Liver (tissue), 9 donors: ENCODE data around the gene ATXN1. TPM values are rescaled to one million over a fixed set of nuclear protein-coding genes. Genes with fewer than 3 reads are reported as not detected.

Experiments used
- DNase-seq: peaks from one replicate; pipeline ENCODE4 v3.0.0-alpha.2; 2017; ENCODE audit warnings: low spot score
- H3K27ac ChIP-seq, 2 donors: one replicate each; pipeline ENCODE4 v1.7.0; 2013; ENCODE audit warnings: inconsistent platforms in 2 of 2, low read length in 2 of 2, control low read depth in 1 of 2, low read depth in 1 of 2, mild to moderate bottlenecking in 1 of 2
- H3K27me3 ChIP-seq, 4 donors: one replicate each; pipeline versions ENCODE4 v1.6.1 to v1.7.0; 2013; ENCODE audit warnings: low read length in 3 of 4, inconsistent platforms in 1 of 4, mild to moderate bottlenecking in 1 of 4, moderate library complexity in 1 of 4; ENCODE audit not compliant: control insufficient read depth in 4 of 4, insufficient read depth in 4 of 4
- H3K36me3 ChIP-seq, 4 donors: one replicate each; pipeline versions ENCODE4 v1.6.1 to v1.7.0; 2013; ENCODE audit warnings: low read length in 3 of 4, mild to moderate bottlenecking in 3 of 4, low read depth in 1 of 4, moderate library complexity in 1 of 4; ENCODE audit not compliant: control insufficient read depth in 4 of 4, insufficient read depth in 3 of 4
- H3K4me1 ChIP-seq, 4 donors: one replicate each; pipeline versions ENCODE4 v1.6.1 to v1.7.0; 2013; ENCODE audit warnings: low read length in 3 of 4, mild to moderate bottlenecking in 3 of 4, moderate library complexity in 1 of 4; ENCODE audit not compliant: control insufficient read depth in 4 of 4, insufficient read depth in 4 of 4
- H3K4me3 ChIP-seq, 3 donors: one replicate each; pipeline versions ENCODE4 v1.6.1 to v1.7.0; 2013; ENCODE audit warnings: low read length in 3 of 3, control low read depth in 1 of 3, low read depth in 1 of 3, mild to moderate bottlenecking in 1 of 3
- H3K9ac ChIP-seq, 2 donors: one replicate each; pipeline ENCODE4 v1.7.0; 2013; ENCODE audit warnings: low read length in 2 of 2, mild to moderate bottlenecking in 2 of 2, moderate library complexity in 2 of 2, control low read depth in 1 of 2, low read depth in 1 of 2
- H3K9me3 ChIP-seq, 4 donors: one replicate each; pipeline versions ENCODE4 v1.6.1 to v1.7.0; 2013; ENCODE audit warnings: low read length in 3 of 4; ENCODE audit not compliant: control insufficient read depth in 4 of 4
- EGR1 ChIP-seq, 2 donors: IDR thresholded peaks; 2 replicates each; pipeline ENCODE4 v1.6.1; 2016 to 2018; ENCODE audit warnings: antibody characterized with exemption in 2 of 2, low read depth in 2 of 2
- FOXA1 ChIP-seq: IDR thresholded peaks from 2 replicates; pipeline ENCODE4 v1.6.1; 2016; ENCODE audit warnings: antibody characterized with exemption
- FOXA2 ChIP-seq: IDR thresholded peaks from 2 replicates; pipeline ENCODE4 v1.6.1; 2016; ENCODE audit warnings: antibody characterized with exemption
- GABPA ChIP-seq, 2 donors: IDR thresholded peaks in 1 of 2; conservative IDR thresholded peaks in 1 of 2; 2 replicates each; pipeline ENCODE4 v1.6.1; 2016; ENCODE audit warnings: antibody characterized with exemption in 2 of 2, mild to moderate bottlenecking in 1 of 2, moderate library complexity in 1 of 2
- HNF4G ChIP-seq: IDR thresholded peaks from 2 replicates; pipeline ENCODE4 v1.6.1; 2016; ENCODE audit warnings: antibody characterized with exemption
- JUND ChIP-seq, 2 donors: IDR thresholded peaks; 2 replicates each; pipeline ENCODE4 v1.6.1; 2016; ENCODE audit warnings: antibody characterized with exemption in 2 of 2
- MAX ChIP-seq: IDR thresholded peaks from 2 replicates; pipeline ENCODE4 v1.6.1; 2016; ENCODE audit warnings: antibody characterized with exemption
- NR2F2 ChIP-seq: IDR thresholded peaks from 2 replicates; pipeline ENCODE4 v1.6.1; 2016; ENCODE audit warnings: antibody characterized with exemption
- RAD21 ChIP-seq, 2 donors: IDR thresholded peaks; 2 replicates each; pipeline ENCODE4 v1.6.1; 2016; ENCODE audit warnings: antibody characterized with exemption in 2 of 2, mild to moderate bottlenecking in 2 of 2
- REST ChIP-seq: IDR thresholded peaks from 2 replicates; pipeline ENCODE4 v1.6.1; 2016; ENCODE audit warnings: antibody characterized with exemption, mild to moderate bottlenecking
- RXRA ChIP-seq, 2 donors: IDR thresholded peaks; 2 replicates each; pipeline ENCODE4 v1.6.1; 2017 to 2018; ENCODE audit warnings: antibody characterized with exemption in 2 of 2, mild to moderate bottlenecking in 1 of 2
- YY1 ChIP-seq: IDR thresholded peaks from 2 replicates; pipeline ENCODE4 v1.6.1; 2016; ENCODE audit warnings: antibody characterized with exemption, mild to moderate bottlenecking
- WGBS: extraction: QIAGEN DNeasy Blood & Tissue Kit; methylation state at CpG from one replicate; pipeline ENCODE4 v1.1.7; 2013; 5-methylcytosine and 5-hydroxymethylcytosine counted together
- polyA plus RNA-seq, 2 donors: library from polyadenylated mRNA; stranded (reverse) in 1 of 2; unstranded in 1 of 2; fragments of 200-250 nt in 1 of 2; fragments of >200 nt in 1 of 2; fragmentation: Nextera tagmentation in 1 of 2; extraction: Ambion mirVana in 1 of 2; gene quantifications; one replicate each; pipeline versions ENCODE4 v1.2.1 to v1.2.3, GENCODE V29; 2013 to 2015
- total RNA-seq, 2 donors: library from RNA; depleted of rRNA; stranded (reverse); fragments of >200 nt; gene quantifications; one replicate each; pipeline ENCODE4 v1.2.3, GENCODE V29; 2014
- donor health status: healthy.
- donor health status: healthy.
- donor health status: healthy.
- donor health status: healthy.
- donor health status: healthy.

Gene ATXN1
- total and polyA plus RNA-seq, 4 donors = 4.3 to 29.7 (median 8.2) TPM

- Histone ChIP-seq H3K27ac (no peak overlapping the region), H3K9ac (no peak overlapping the region), H3K4me1 (peaks cover 0 to 7% (median under 1%) of the 10 kb centered on the region in 4 donors), H3K9me3 (no peaks in the 10 kb centered on the region), H3K36me3 (peaks cover 0 to 2% (median 0%) of the 10 kb centered on the region in 4 donors), H3K27me3 (no peaks in the 10 kb centered on the region), H3K4me3 (no peak overlapping the region)
- 93% methylated on average over 7 of the region's 7 CpGs for WGBS
- TF ChIP-seq YY1 = no peak
- no peak for TF ChIP-seq RXRA (IDR thresholded peaks at IDR 0.05)
- no peak for TF ChIP-seq JUND (IDR thresholded peaks at IDR 0.05)
- no peak for TF ChIP-seq FOXA1
- TF ChIP-seq RAD21 (IDR thresholded peaks at IDR 0.05) = no peak
- TF ChIP-seq REST = no peak
- TF ChIP-seq FOXA2 = no peak
- no peak for TF ChIP-seq GABPA (IDR thresholded peaks at IDR 0.05 in 1 of 2, conservative IDR thresholded peaks at IDR 0.05 in 1 of 2)
- no peak for TF ChIP-seq NR2F2
- no peak for TF ChIP-seq MAX
- no peak for TF ChIP-seq EGR1 (IDR thresholded peaks at IDR 0.05; ENCODE audit: low read depth in 2 of 2)
- DNase-seq = no peak
Observed at GRCh38 chr6:16476861-16477260, 284.4 kb downstream of the ATXN1 start.

GRCh38 chr6:16475494-16475781, 285.8 kb downstream of the ATXN1 start:
- no peak for DNase-seq
- Histone ChIP-seq H3K27me3 (no peaks in the 10 kb centered on the region), H3K4me1 (peaks cover 0 to 7% (median under 1%) of the 10 kb centered on the region in 4 donors), H3K27ac (no peak overlapping the region), H3K9me3 (no peaks in the 10 kb centered on the region), H3K4me3 (no peak overlapping the region), H3K36me3 (peaks cover 0 to 2% (median 0%) of the 10 kb centered on the region in 4 donors), H3K9ac (no peak overlapping the region)
- 99% methylated on average over 1 of the region's 1 CpG for WGBS
- no peak for TF ChIP-seq FOXA1
- no peak for TF ChIP-seq YY1

DNA sequence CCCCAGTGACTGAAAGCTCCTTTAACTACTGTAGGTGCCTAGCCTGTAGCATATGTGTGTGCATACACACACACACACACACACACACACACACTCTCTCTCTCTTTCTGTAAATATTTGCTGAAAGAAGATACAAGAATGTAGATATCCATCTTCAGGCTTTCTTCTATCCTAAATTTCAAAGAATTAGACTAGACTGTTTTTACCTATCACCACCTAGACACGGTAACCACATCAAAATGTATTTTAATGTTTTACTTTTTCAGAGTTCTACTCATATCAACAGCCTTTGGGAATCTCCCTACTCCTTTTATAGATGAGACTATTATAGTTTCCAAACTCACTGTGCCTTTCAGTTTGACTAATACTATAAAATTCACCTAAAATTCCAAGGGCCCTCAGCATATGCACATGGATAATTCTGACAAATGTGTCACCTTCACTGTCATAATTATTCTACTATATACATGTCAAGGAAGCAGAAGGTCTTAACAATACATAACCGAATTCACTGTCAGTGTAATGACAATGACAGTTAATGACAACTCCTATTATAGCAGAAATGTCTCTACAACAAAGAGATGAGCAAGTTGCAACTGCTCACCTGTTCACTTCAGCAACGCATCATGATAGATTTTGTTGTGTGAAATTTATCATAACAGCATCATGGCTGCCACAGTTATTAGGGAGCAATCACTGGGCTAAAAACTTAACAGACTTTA, 286.3 kb downstream of the ATXN1 start:
- Histone ChIP-seq H3K27me3 (no peaks in the 10 kb centered on the region), H3K27ac (no peak overlapping the region), H3K4me3 (no peak overlapping the region), H3K4me1 (peaks cover 0 to 7% (median under 1%) of the 10 kb centered on the region in 4 donors), H3K9ac (no peak overlapping the region), H3K9me3 (no peaks in the 10 kb centered on the region), H3K36me3 (peaks cover 0 to 2% (median 0%) of the 10 kb centered on the region in 4 donors)
- no peak for DNase-seq
- WGBS = 90% methylated on average over 3 of the region's 3 CpGs
- no peak for TF ChIP-seq HNF4G
